Smooth muscle cell (in vitro differentiated cells): ENCODE results near the gene GRM7. TPM values are rescaled to one million over a fixed set of nuclear protein-coding genes. Genes with fewer than 3 reads are reported as not detected.

Source experiments
- DNase-seq: peaks from one replicate; lab custom pipeline; 2025; ENCODE audit not compliant: unreplicated experiment; lab: John Stamatoyannopoulos, UW
- H2AFZ ChIP-seq: fragments of 200-600 bp; sonication (generic); 2 replicates; pipeline ENCODE4 v1.6.0; 2016; ENCODE audit warnings: antibody characterized with exemption, low read depth, mild to moderate bottlenecking
- H3F3A ChIP-seq: fragments of 200-600 bp; sonication (generic); 2 replicates; pipeline ENCODE4 v1.6.0; 2017; ENCODE audit warnings: antibody characterized with exemption, low read depth
- H3K27ac ChIP-seq: fragments of 200-600 bp; sonication (generic); 2 replicates; pipeline ENCODE4 v1.5.1; 2016; ENCODE audit warnings: low read depth, mild to moderate bottlenecking
- H3K27me3 ChIP-seq: fragments of 200-600 bp; sonication (generic); 2 replicates; pipeline ENCODE4 v1.6.1; 2016; ENCODE audit warnings: low read depth, mild to moderate bottlenecking
- H3K36me3 ChIP-seq: fragments of 200-600 bp; sonication (generic); 2 replicates; pipeline ENCODE4 v1.5.1; 2016; ENCODE audit warnings: low read depth
- H3K4me1 ChIP-seq: fragments of 200-600 bp; sonication (generic); 2 replicates; pipeline ENCODE4 v1.5.1; 2016; ENCODE audit warnings: low read depth
- H3K4me2 ChIP-seq: fragments of 200-600 bp; sonication (generic); 2 replicates; pipeline ENCODE4 v1.6.0; 2016; ENCODE audit warnings: mild to moderate bottlenecking
- H3K4me3 ChIP-seq: fragments of 200-600 bp; sonication (generic); 2 replicates; pipeline ENCODE4 v1.5.1; 2016; ENCODE audit warnings: mild to moderate bottlenecking
- H3K79me2 ChIP-seq: fragments of 200-600 bp; sonication (generic); 2 replicates; pipeline ENCODE4 v1.6.0; 2016; ENCODE audit warnings: low read depth, mild to moderate bottlenecking
- H3K9ac ChIP-seq: fragments of 200-600 bp; sonication (generic); 2 replicates; pipeline ENCODE4 v1.6.0; 2016; ENCODE audit warnings: low read depth
- H3K9me3 ChIP-seq: fragments of 200-600 bp; sonication (generic); replicated peaks from 2 replicates; pipeline ENCODE4 v1.5.1; 2016; ENCODE audit warnings: low read depth
- H4K20me1 ChIP-seq: fragments of 200-600 bp; sonication (generic); 2 replicates; pipeline ENCODE4 v1.6.0; 2016; ENCODE audit warnings: low read depth
- WGBS: methylation state at CpG from one replicate; pipeline ENCODE4 v1.1.7; 2016; ENCODE audit warnings: low lambda C conversion rate; 5-methylcytosine and 5-hydroxymethylcytosine counted together
- polyA plus RNA-seq: library from polyadenylated mRNA; unstranded; fragments of >200 nt; fragmentation: Nextera tagmentation; extraction: Ambion mirVana; gene quantifications from 2 replicates; pipeline ENCODE4 v1.2.1, GENCODE V29; 2016
- total RNA-seq: library from RNA; depleted of rRNA; stranded (reverse); fragments of >200 nt; gene quantifications from 2 replicates; pipeline ENCODE4 v1.2.3, GENCODE V29; 2014
- TF ChIP-seq, protein P1 (sequence below): fragments of 200-600 bp; sonication (generic); IDR thresholded peaks from 2 replicates; pipeline ENCODE4 v1.5.1; 2017; ENCODE audit warnings: borderline replicate concordance, mild to moderate bottlenecking, antibody characterized with exemption; ENCODE audit not compliant: insufficient read depth, poor library complexity, severe bottlenecking

Gene GRM7
- total and polyA plus RNA-seq, 2 experiments from 2014 or later = not detected

DNA sequence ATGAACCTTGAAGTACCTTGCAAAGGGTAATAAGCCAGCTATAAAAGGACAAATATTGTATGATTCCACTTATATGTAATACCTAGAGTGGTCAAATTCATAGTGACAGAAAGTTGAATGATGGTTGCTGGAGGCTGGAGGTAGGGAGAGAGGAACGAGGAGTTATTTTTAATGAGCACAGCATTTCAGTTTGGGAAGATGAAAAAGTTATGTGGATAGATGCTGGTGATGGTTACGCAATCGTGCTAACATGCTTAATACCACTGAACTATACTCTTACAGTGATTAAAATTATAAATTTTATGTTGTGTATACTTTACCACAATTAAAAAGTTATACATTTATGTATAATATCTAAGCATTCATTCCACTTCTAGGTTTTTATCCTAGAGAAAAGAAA, 168.6 kb downstream of the GRM7 start:
- WGBS = 91% methylated on average over 3 of the region's 3 CpGs
- Histone ChIP-seq H4K20me1 (no peaks in the 10 kb centered on the region), H3K4me2 (no peak overlapping the region), H3K36me3 (no peaks in the 10 kb centered on the region), H3K9ac (no peak overlapping the region), H2AFZ (no peak overlapping the region), H3K27ac (no peak overlapping the region), H3K4me1 (no peaks in the 10 kb centered on the region), H3K9me3 (no peaks in the 10 kb centered on the region), H3K27me3 (no peaks in the 10 kb centered on the region), H3K4me3 (no peak overlapping the region), H3K79me2 (no peaks in the 10 kb centered on the region), H3F3A (no peaks in the 10 kb centered on the region)
- TF ChIP-seq, protein P1, sequence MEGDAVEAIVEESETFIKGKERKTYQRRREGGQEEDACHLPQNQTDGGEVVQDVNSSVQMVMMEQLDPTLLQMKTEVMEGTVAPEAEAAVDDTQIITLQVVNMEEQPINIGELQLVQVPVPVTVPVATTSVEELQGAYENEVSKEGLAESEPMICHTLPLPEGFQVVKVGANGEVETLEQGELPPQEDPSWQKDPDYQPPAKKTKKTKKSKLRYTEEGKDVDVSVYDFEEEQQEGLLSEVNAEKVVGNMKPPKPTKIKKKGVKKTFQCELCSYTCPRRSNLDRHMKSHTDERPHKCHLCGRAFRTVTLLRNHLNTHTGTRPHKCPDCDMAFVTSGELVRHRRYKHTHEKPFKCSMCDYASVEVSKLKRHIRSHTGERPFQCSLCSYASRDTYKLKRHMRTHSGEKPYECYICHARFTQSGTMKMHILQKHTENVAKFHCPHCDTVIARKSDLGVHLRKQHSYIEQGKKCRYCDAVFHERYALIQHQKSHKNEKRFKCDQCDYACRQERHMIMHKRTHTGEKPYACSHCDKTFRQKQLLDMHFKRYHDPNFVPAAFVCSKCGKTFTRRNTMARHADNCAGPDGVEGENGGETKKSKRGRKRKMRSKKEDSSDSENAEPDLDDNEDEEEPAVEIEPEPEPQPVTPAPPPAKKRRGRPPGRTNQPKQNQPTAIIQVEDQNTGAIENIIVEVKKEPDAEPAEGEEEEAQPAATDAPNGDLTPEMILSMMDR = no peak
- DNase-seq = no peak

DNA sequence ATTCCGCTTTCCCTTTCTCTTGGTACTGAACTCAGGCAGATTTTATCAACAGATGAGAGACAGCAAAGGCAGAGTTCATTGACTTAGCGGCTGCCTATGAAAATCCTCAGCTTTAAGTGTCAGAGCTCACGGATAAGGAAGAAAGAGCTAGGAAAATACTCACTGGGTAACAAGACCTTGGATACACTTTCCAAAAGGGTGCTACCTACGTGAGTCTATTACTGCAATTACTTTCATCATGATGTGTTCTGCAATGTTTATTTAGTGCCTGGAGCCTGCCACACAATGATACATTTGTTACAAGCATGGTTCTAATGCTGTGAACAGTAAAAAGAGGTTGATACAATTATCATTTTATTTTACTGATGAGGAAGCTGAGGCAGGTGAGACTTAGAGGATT, 177.5 kb downstream of the GRM7 start:
- DNase-seq = no peak
- H4K20me1 ChIP-seq = no peaks in the 10 kb centered on the region
- no peaks in the 10 kb centered on the region for H3F3A ChIP-seq
- H3K36me3 ChIP-seq = no peaks in the 10 kb centered on the region
- WGBS = 82% methylated on average over 4 of the region's 4 CpGs
- no peak overlapping the region for H3K4me2 ChIP-seq
- no peak overlapping the region for H3K9ac ChIP-seq
- H2AFZ ChIP-seq = no peak overlapping the region
- no peaks in the 10 kb centered on the region for H3K9me3 ChIP-seq
- H3K27me3 ChIP-seq = no peaks in the 10 kb centered on the region
- H3K4me1 ChIP-seq = no peaks in the 10 kb centered on the region
- H3K79me2 ChIP-seq = no peaks in the 10 kb centered on the region
- H3K4me3 ChIP-seq = no peak overlapping the region
- TF ChIP-seq, protein P1 = no peak
- H3K27ac ChIP-seq = no peak overlapping the region

DNA sequence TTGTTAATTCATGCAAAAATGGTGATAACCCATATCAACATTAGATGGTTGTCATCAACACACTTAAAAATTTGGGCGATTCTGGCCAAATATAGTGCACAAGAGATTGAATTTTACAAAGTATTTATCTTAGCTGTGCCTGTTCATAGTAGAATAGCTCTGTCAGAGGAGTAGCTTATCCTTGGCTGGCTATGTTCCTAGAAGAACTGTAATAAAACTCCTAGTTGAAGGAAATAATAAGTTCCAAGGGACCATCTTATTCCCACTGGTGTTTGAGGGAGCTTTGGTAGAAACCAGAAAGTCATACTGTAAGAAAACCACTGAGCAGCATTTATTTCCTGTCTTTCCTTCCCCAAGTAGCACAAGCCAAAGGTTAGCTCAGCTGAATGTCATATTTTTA, 201.8 kb downstream of the GRM7 start:
- WGBS = 88% methylated on average over 1 of the region's 1 CpG
- Histone ChIP-seq H2AFZ (no peak overlapping the region), H3F3A (no peaks in the 10 kb centered on the region), H3K4me2 (no peak overlapping the region), H3K36me3 (no peaks in the 10 kb centered on the region), H3K27ac (no peak overlapping the region), H3K4me1 (no peaks in the 10 kb centered on the region), H3K4me3 (no peak overlapping the region), H4K20me1 (no peaks in the 10 kb centered on the region), H3K27me3 (no peaks in the 10 kb centered on the region), H3K9ac (no peak overlapping the region), H3K79me2 (no peaks in the 10 kb centered on the region), H3K9me3 (no peaks in the 10 kb centered on the region)
- DNase-seq = no peak
- TF ChIP-seq, protein P1 = no peak

DNA sequence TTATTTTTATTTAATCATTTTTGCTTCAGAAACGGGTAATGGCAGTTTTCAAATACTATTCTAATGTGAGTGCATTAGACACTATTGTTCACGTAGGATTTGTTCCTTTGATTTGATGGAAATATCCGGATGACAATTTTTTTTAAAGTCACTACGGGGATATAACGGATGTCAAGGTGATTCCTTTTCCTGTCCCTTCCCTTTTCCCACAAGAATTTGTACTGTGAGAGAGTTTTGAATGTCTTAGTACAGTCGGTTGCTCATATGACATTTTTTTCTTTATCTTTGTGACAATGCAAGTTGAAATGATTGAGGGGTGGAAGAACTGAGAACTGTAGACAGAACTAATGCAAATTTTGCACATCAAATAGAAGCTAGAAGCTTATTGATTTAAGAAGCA, 209.5 kb downstream of the GRM7 start:
- Histone ChIP-seq H3F3A (no peaks in the 10 kb centered on the region), H3K27me3 (no peaks in the 10 kb centered on the region), H3K4me2 (no peak overlapping the region), H3K36me3 (no peaks in the 10 kb centered on the region), H3K9me3 (no peaks in the 10 kb centered on the region), H3K27ac (no peak overlapping the region), H3K4me3 (no peak overlapping the region), H4K20me1 (no peaks in the 10 kb centered on the region), H3K4me1 (no peaks in the 10 kb centered on the region), H3K79me2 (no peaks in the 10 kb centered on the region), H2AFZ (no peak overlapping the region), H3K9ac (no peak overlapping the region)
- TF ChIP-seq, protein P1 = no peak
- no peak for DNase-seq
- WGBS = 87% methylated on average over 6 of the region's 6 CpGs
